SK-N-SH treated with all-trans-retinoic acid at 6 μM for 48 hours (cell line): ENCODE results near the gene GET3.

Source experiments
- ATAC-seq: fragments of 200-7000 bp; cut with Tn5 transposase; 3 replicates; pipeline ENCODE4 v1.9.1; 2020; ENCODE audit warnings: mild to moderate bottlenecking, moderate library complexity
- ARNTL ChIP-seq: fragments of 450-650 bp; formaldehyde crosslinking; IDR thresholded peaks from 2 replicates; pipeline ENCODE4 v1.5.0; 2020; ENCODE audit warnings: low read depth, mild to moderate bottlenecking, moderate library complexity, borderline replicate concordance
- BACH2 ChIP-seq: fragments of 250-450 bp; sonication (Bioruptor Pico); IDR thresholded peaks from 2 replicates; pipeline ENCODE4 v1.9.0; 2021; ENCODE audit warnings: mild to moderate bottlenecking, borderline replicate concordance
- CREB5 ChIP-seq: fragments of 250-450 bp; sonication (Bioruptor Pico); IDR thresholded peaks from 2 replicates; pipeline ENCODE4 v1.5.1; 2020; ENCODE audit warnings: low read depth, mild to moderate bottlenecking, moderate library complexity
- CSDC2 ChIP-seq: fragments of 250-450 bp; sonication (Bioruptor Pico); IDR thresholded peaks from 2 replicates; pipeline ENCODE4 v1.5.0; 2020; ENCODE audit warnings: mild to moderate bottlenecking, moderate library complexity
- ESRRG ChIP-seq: fragments of 250-450 bp; sonication (Bioruptor Pico); IDR thresholded peaks from 2 replicates; pipeline ENCODE4 v1.6.1; 2021; ENCODE audit warnings: mild to moderate bottlenecking
- GLIS3 ChIP-seq: fragments of 250-450 bp; sonication (Bioruptor Pico); IDR thresholded peaks from 2 replicates; pipeline ENCODE4 v1.5.0; 2020; ENCODE audit warnings: mild to moderate bottlenecking, moderate library complexity
- OSR1 ChIP-seq: fragments of 250-450 bp; sonication (Bioruptor Pico); IDR thresholded peaks from 2 replicates; pipeline ENCODE4 v1.8.0; 2022; ENCODE audit warnings: moderate library complexity, mild to moderate bottlenecking, inconsistent platforms
- PATZ1 ChIP-seq: fragments of 250-450 bp; sonication (Bioruptor Pico); IDR thresholded peaks from 2 replicates; pipeline ENCODE4 v1.8.0; 2020; ENCODE audit warnings: mild to moderate bottlenecking, moderate library complexity, borderline replicate concordance
- PPARA ChIP-seq: fragments of 250-450 bp; sonication (Bioruptor Pico); IDR thresholded peaks from 2 replicates; pipeline ENCODE4 v1.5.0; 2020; ENCODE audit warnings: mild to moderate bottlenecking, borderline replicate concordance
- RARB ChIP-seq: fragments of 250-450 bp; sonication (Bioruptor Pico); IDR thresholded peaks from 2 replicates; pipeline ENCODE4 v1.8.0; 2021; ENCODE audit warnings: mild to moderate bottlenecking, moderate library complexity
- SNAI2 ChIP-seq: fragments of 250-450 bp; sonication (Bioruptor Pico); IDR thresholded peaks from 2 replicates; pipeline ENCODE4 v1.5.0; 2020; ENCODE audit warnings: mild to moderate bottlenecking, moderate library complexity
- TCF4 ChIP-seq: fragments of 250-450 bp; sonication (Bioruptor Pico); IDR thresholded peaks from 2 replicates; pipeline ENCODE4 v1.8.0; 2021; ENCODE audit warnings: mild to moderate bottlenecking, moderate library complexity, borderline replicate concordance
- TOX ChIP-seq: fragments of 250-450 bp; sonication (Bioruptor Pico); IDR thresholded peaks from 2 replicates; pipeline ENCODE4 v1.8.0; 2021; ENCODE audit warnings: mild to moderate bottlenecking, moderate library complexity, borderline replicate concordance
- ZC3H10 ChIP-seq: fragments of 250-450 bp; sonication (Bioruptor Pico); IDR thresholded peaks from 2 replicates; pipeline ENCODE4 v1.5.1; 2021; ENCODE audit warnings: mild to moderate bottlenecking, moderate library complexity
- ZFP3 ChIP-seq: fragments of 250-450 bp; sonication (Bioruptor Pico); IDR thresholded peaks from 2 replicates; pipeline ENCODE4 v1.5.0; 2020; ENCODE audit warnings: mild to moderate bottlenecking, moderate library complexity
- ZFP30 ChIP-seq: fragments of 450-650 bp; formaldehyde crosslinking; IDR thresholded peaks from 2 replicates; pipeline ENCODE4 v1.5.0; 2022; ENCODE audit warnings: mild to moderate bottlenecking, moderate library complexity
- ZNF565 ChIP-seq: fragments of 450-650 bp; formaldehyde crosslinking; conservative IDR thresholded peaks from 2 replicates; pipeline ENCODE4 v1.5.0; 2020; ENCODE audit warnings: low read depth, mild to moderate bottlenecking, moderate library complexity
- ZNF70 ChIP-seq: fragments of 450-650 bp; formaldehyde crosslinking; IDR thresholded peaks from 2 replicates; pipeline ENCODE4 v1.5.0; 2020; ENCODE audit warnings: mild to moderate bottlenecking, moderate library complexity
- ZNF8 ChIP-seq: fragments of 450-650 bp; formaldehyde crosslinking; IDR thresholded peaks from 2 replicates; pipeline ENCODE4 v1.5.0; 2020; ENCODE audit warnings: mild to moderate bottlenecking, moderate library complexity
- TF ChIP-seq, protein P1 (sequence below): fragments of 250-450 bp; sonication (Bioruptor Pico); IDR thresholded peaks from 2 replicates; pipeline ENCODE4 v1.5.1; 2021; ENCODE audit warnings: mild to moderate bottlenecking, moderate library complexity

Gene GET3

GRCh38 chr19:12767666-12768065 is 30.4 kb downstream of the GET3 start:
- ATAC-seq, result no peak

DNA sequence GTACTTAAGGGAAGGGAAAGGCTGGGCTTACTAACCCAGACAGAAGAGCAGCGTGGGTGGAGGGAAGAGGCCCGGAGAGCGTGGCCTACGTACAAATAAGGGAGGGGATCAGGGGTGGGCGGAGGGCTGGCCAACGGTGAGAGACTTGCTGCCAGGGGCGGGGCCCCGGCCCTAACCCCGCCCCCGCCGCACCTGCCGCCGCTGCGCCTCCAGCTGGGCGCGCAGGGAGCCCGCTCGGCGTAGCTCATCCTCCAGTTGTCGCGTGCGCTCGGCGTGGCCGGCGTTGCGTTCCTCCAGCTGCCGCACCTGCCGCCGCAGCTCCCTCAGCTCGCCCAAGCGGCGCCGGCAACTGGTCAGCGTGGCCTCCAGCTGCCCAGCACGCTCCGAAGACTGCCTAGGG is 32.4 kb downstream of the GET3 start:
- ATAC-seq, result no peak

More at GRCh38 chr19:12767666-12768065, 30.4 kb downstream of the GET3 start:
- TF ChIP-seq CREB5 (CRISPR knock-in tag), result no peak
- no peak for TF ChIP-seq PATZ1 (CRISPR knock-in tag)
- no peak for TF ChIP-seq CSDC2

GRCh38 chr19:12770922-12771321 is 33.6 kb downstream of the GET3 start:
- no peak for ATAC-seq
- no peak for TF ChIP-seq ZC3H10
- TF ChIP-seq, all 23 proteins: peak for 0

More for the DNA sequence above, 32.4 kb downstream of the GET3 start:
- TF ChIP-seq ZFP30 (no peak), CREB5 (CRISPR knock-in tag) (no peak), ZNF70 (CRISPR knock-in tag) (no peak), ZFP3 (no peak), BACH2 (CRISPR knock-in tag) (no peak), CSDC2 (no peak), ARNTL (CRISPR knock-in tag) (no peak), ZC3H10 (no peak), TCF4 (CRISPR knock-in tag) (no peak), PATZ1 (CRISPR knock-in tag) (no peak)

DNA sequence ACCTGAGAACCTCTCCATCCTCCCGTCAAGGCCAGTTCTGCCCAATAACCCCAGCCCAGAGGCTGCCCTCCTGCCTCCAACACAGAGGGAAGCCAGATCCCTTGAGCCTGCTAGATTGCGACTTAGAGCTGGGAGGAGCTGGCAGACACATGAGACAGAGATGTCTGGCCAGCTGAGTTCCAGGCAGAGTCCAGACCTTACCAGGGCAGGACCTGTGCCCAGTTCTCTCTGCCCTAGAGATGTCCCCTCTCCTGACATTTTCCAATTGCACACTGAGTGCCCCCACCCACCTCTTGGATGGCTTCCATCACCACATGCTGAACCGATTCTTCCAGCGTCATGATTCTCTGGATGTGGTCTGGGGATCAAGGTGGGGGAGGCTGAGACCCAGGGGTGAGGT is 35.0 kb downstream of the GET3 start:
- no peak for ATAC-seq

DNA sequence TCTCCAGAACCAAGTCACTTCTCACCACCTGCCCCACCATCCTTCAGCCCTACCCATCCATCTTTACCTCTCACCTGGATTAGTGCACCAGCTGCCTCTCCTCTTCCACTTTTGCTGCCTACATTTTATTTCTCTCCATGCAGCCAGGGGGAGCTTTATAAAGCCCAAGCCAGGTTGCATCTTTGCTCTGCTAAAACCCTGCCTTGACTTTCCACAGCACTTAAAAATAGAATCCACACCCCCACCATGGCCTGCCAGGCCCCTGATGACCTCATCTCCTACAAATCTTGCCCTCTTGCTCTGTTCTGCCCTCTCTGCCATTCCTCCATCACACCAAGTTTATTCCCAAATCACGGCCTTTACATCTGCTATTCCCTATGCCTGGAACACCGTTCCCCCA is 36.3 kb downstream of the GET3 start:
- no peak; the same call in 2 of the 3 replicates for ATAC-seq
- TF ChIP-seq RARB (CRISPR knock-in tag) (no peak), ESRRG (no peak), SNAI2 (CRISPR knock-in tag) (no peak), PATZ1 (CRISPR knock-in tag) (no peak), ZNF565 (no peak), ARNTL (CRISPR knock-in tag) (no peak), ZFP3 (no peak), PPARA (CRISPR knock-in tag) (no peak), CSDC2 (no peak), ZFP30 (no peak), ZC3H10 (no peak)
- TF ChIP-seq, protein P1, sequence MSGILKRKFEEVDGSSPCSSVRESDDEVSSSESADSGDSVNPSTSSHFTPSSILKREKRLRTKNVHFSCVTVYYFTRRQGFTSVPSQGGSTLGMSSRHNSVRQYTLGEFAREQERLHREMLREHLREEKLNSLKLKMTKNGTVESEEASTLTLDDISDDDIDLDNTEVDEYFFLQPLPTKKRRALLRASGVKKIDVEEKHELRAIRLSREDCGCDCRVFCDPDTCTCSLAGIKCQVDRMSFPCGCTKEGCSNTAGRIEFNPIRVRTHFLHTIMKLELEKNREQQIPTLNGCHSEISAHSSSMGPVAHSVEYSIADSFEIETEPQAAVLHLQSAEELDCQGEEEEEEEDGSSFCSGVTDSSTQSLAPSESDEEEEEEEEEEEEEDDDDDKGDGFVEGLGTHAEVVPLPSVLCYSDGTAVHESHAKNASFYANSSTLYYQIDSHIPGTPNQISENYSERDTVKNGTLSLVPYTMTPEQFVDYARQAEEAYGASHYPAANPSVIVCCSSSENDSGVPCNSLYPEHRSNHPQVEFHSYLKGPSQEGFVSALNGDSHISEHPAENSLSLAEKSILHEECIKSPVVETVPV (CRISPR knock-in tag), result no peak

More for the DNA sequence above, 35.0 kb downstream of the GET3 start:
- TF ChIP-seq ZNF8 (CRISPR knock-in tag), result no peak
- no peak for TF ChIP-seq ZNF70 (CRISPR knock-in tag)
- no peak for TF ChIP-seq OSR1 (CRISPR knock-in tag)
- TF ChIP-seq GLIS3, result no peak
- TF ChIP-seq TOX, result no peak
- no peak for TF ChIP-seq RARB (CRISPR knock-in tag)
- TF ChIP-seq CREB5 (CRISPR knock-in tag), result no peak
- no peak for TF ChIP-seq ZFP30
- TF ChIP-seq ZC3H10, result no peak
- TF ChIP-seq ZFP3, result no peak
- TF ChIP-seq, protein P1 (CRISPR knock-in tag), result no peak
